Neural progenitor cell (in vitro differentiated cells): ENCODE measurements around the gene SEPTIN1. TPM values are rescaled to one million over a fixed set of nuclear protein-coding genes. Genes with fewer than 3 reads are reported as not detected.

Source experiments
- DNase-seq: peaks from one replicate; pipeline ENCODE4 v3.0.0-alpha.2; 2016; ENCODE audit warnings: low spot score
- H2AFZ ChIP-seq: fragments of 200-600 bp; sonication (generic); replicated peaks from 2 replicates; pipeline ENCODE4 v1.6.1; 2016; ENCODE audit warnings: antibody characterized with exemption
- H3F3A ChIP-seq: fragments of 200-600 bp; sonication (generic); 2 replicates; pipeline ENCODE4 v1.6.1; 2016; ENCODE audit warnings: antibody characterized with exemption, low read depth
- H3K27ac ChIP-seq: fragments of 200-600 bp; sonication (generic); 2 replicates; pipeline ENCODE4 v1.5.1; 2016; ENCODE audit warnings: mild to moderate bottlenecking
- H3K27me3 ChIP-seq: fragments of 200-600 bp; sonication (generic); 2 replicates; pipeline ENCODE4 v1.6.1; 2016; ENCODE audit warnings: mild to moderate bottlenecking, moderate library complexity
- H3K36me3 ChIP-seq: fragments of 200-600 bp; sonication (generic); 2 replicates; pipeline ENCODE4 v1.5.1; 2016
- H3K4me1 ChIP-seq: fragments of 200-600 bp; sonication (generic); 2 replicates; pipeline ENCODE4 v1.6.1; 2016; ENCODE audit warnings: mixed run types
- H3K4me2 ChIP-seq: fragments of 200-600 bp; sonication (generic); 2 replicates; pipeline ENCODE4 v1.6.1; 2016
- H3K4me3 ChIP-seq: fragments of 200-600 bp; sonication (generic); 2 replicates; pipeline ENCODE4 v1.5.1; 2016
- H3K79me2 ChIP-seq: fragments of 200-600 bp; sonication (generic); 2 replicates; pipeline ENCODE4 v1.6.1; 2016; ENCODE audit warnings: low read depth
- H3K9ac ChIP-seq: fragments of 200-600 bp; sonication (generic); 2 replicates; pipeline ENCODE4 v1.6.1; 2016
- H3K9me3 ChIP-seq: fragments of 200-600 bp; sonication (generic); 2 replicates; pipeline ENCODE4 v1.5.1; 2016; ENCODE audit warnings: low read depth
- H4K20me1 ChIP-seq: fragments of 200-600 bp; sonication (generic); 2 replicates; pipeline ENCODE4 v1.6.1; 2016; ENCODE audit warnings: low read depth
- H3K27ac Mint-ChIP-seq: 3 replicates; pipeline ENCODE4 v1.8.0; 2021; ENCODE audit warnings: mixed read lengths
- H3K27me3 Mint-ChIP-seq: 2 replicates; pipeline ENCODE4 v1.8.0; 2022; ENCODE audit warnings: low read depth, mild to moderate bottlenecking, inconsistent platforms, moderate library complexity, mixed read lengths; ENCODE audit not compliant: insufficient read depth
- H3K36me3 Mint-ChIP-seq: 3 replicates; pipeline ENCODE4 v1.8.0; 2021; ENCODE audit warnings: mixed read lengths
- H3K4me1 Mint-ChIP-seq: 3 replicates; pipeline ENCODE4 v1.8.0; 2021; ENCODE audit warnings: mixed read lengths
- H3K4me3 Mint-ChIP-seq: 3 replicates; pipeline ENCODE4 v1.8.0; 2021; ENCODE audit warnings: mild to moderate bottlenecking, moderate library complexity, mixed read lengths
- H3K9me3 Mint-ChIP-seq: 3 replicates; pipeline ENCODE4 v1.8.0; 2020; ENCODE audit warnings: mixed read lengths
- CTCF ChIP-seq: fragments of 200-600 bp; sonication (generic); IDR thresholded peaks from 2 replicates; pipeline ENCODE4 v1.5.1; 2017; ENCODE audit warnings: antibody characterized with exemption, mild to moderate bottlenecking
- EZH2 ChIP-seq: fragments of 200-600 bp; sonication (generic); IDR thresholded peaks from 2 replicates; pipeline ENCODE4 v1.6.1; 2017; ENCODE audit warnings: antibody characterized with exemption, mild to moderate bottlenecking, moderate library complexity
- EZH2phosphoT487 ChIP-seq: fragments of 200-600 bp; sonication (generic); IDR thresholded peaks from 2 replicates; pipeline ENCODE4 v1.6.1; 2017; ENCODE audit warnings: antibody characterized with exemption
- total RNA-seq: library from RNA; depleted of rRNA; stranded (reverse); fragments of >200 nt; gene quantifications from 2 replicates; pipeline ENCODE4 v1.2.3, GENCODE V29; 2015; ENCODE audit warnings: low replicate concordance

SEPTIN1 gene
- total RNA-seq, 1 donor from 2014 or later: not detected

- Histone ChIP-seq H3K36me3 (no peaks in the 10 kb centered on the region), H3K27ac (no peak overlapping the region), H3K79me2 (peaks cover 54% of the 10 kb centered on the region), H3K27me3 (no peaks in the 10 kb centered on the region), H2AFZ (no peak overlapping the region), H3K4me2 (no peak overlapping the region), H3K4me1 (peaks cover 12% of the 10 kb centered on the region), H3F3A (peaks cover 19% of the 10 kb centered on the region), H3K9me3 (no peaks in the 10 kb centered on the region), H3K4me3 (no peak overlapping the region), H3K9ac (no peak overlapping the region), H4K20me1 (peaks cover 28% of the 10 kb centered on the region)
- Mint-ChIP-seq H3K9me3 (no peaks in the 10 kb centered on the region), H3K4me1 (peaks cover 30% of the 10 kb centered on the region), H3K36me3 (peaks cover 29% of the 10 kb centered on the region), H3K27me3 (peaks cover 5% of the 10 kb centered on the region), H3K27ac (no peak overlapping the region), H3K4me3 (peak overlapping the region; percentile 33)
- TF ChIP-seq CTCF: no peak
- TF ChIP-seq EZH2: no peak
- no peak for TF ChIP-seq EZH2phosphoT487
- no peak for DNase-seq
These were observed 17.2 kb downstream of the SEPTIN1 start for GRCh38 chr16:30365200-30365599.

- Histone ChIP-seq H3K27ac (no peak overlapping the region), H3K79me2 (peaks cover 17% of the 10 kb centered on the region), H3K4me3 (no peak overlapping the region), H3K27me3 (no peaks in the 10 kb centered on the region), H3K4me1 (no peaks in the 10 kb centered on the region), H4K20me1 (no peaks in the 10 kb centered on the region), H3F3A (peaks cover 11% of the 10 kb centered on the region), H3K9ac (no peak overlapping the region), H3K4me2 (no peak overlapping the region), H3K9me3 (no peaks in the 10 kb centered on the region), H3K36me3 (no peaks in the 10 kb centered on the region), H2AFZ (no peak overlapping the region)
- TF ChIP-seq EZH2 (no peak), CTCF (no peak), EZH2phosphoT487 (no peak)
- Mint-ChIP-seq H3K27me3 (peaks cover 3% of the 10 kb centered on the region), H3K9me3 (no peaks in the 10 kb centered on the region), H3K27ac (peak overlapping the region; percentile 36), H3K36me3 (peaks cover 29% of the 10 kb centered on the region), H3K4me3 (no peak overlapping the region), H3K4me1 (peaks cover 9% of the 10 kb centered on the region)
- no peak for DNase-seq
These were observed 21.2 kb downstream of the SEPTIN1 start for GRCh38 chr16:30361180-30361579.

- Mint-ChIP-seq H3K9me3 (no peaks in the 10 kb centered on the region), H3K4me3 (no peak overlapping the region), H3K27me3 (peaks cover 4% of the 10 kb centered on the region), H3K27ac (no peak overlapping the region), H3K4me1 (peaks cover 14% of the 10 kb centered on the region), H3K36me3 (peaks cover 24% of the 10 kb centered on the region)
- Histone ChIP-seq H3K4me1 (no peaks in the 10 kb centered on the region), H3K79me2 (peaks cover 7% of the 10 kb centered on the region), H3K4me3 (no peak overlapping the region), H4K20me1 (no peaks in the 10 kb centered on the region), H3K27me3 (no peaks in the 10 kb centered on the region), H2AFZ (no peak overlapping the region), H3K9ac (no peak overlapping the region), H3K36me3 (no peaks in the 10 kb centered on the region), H3F3A (peaks cover 11% of the 10 kb centered on the region), H3K27ac (no peak overlapping the region), H3K4me2 (no peak overlapping the region), H3K9me3 (no peaks in the 10 kb centered on the region)
- DNase-seq: no peak
- TF ChIP-seq CTCF (no peak), EZH2phosphoT487 (no peak), EZH2 (no peak)
These were observed 22.5 kb downstream of the SEPTIN1 start for GRCh38 chr16:30359871-30360170.
